Caco-2 (cell line): ENCODE measurements around the gene TARBP2. TPM values are rescaled to one million over a fixed set of nuclear protein-coding genes. Genes with fewer than 3 reads are reported as not detected.

ENCODE experiments used
- BruUV-seq: library from RNA; stranded (reverse); fragments of 400-500 nt; replicated peaks from 2 replicates; lab custom pipeline; 2021; lab: Mats Ljungman, UMichigan
- CTCF ChIA-PET: fragments of 300-600 bp; sonication (Branson Sonifier 250); formaldehyde crosslinking; loops from one replicate; lab custom pipeline; 2022; ENCODE audit warnings: antibody characterized with exemption; lab: Charles Lee
- POLR2A ChIA-PET: fragments of 300-600 bp; sonication (Branson Sonifier 250); formaldehyde crosslinking; loops from one replicate; lab custom pipeline; 2022; ENCODE audit warnings: antibody characterized with exemption; lab: Charles Lee
- DNase-seq, 2 experiments: peaks; one replicate each; pipeline versions ENCODE4 v3.0.0 to v3.0.0-alpha.2; 2020 to 2022
- H3K27me3 ChIP-seq: replicated peaks from 2 replicates; pipeline ENCODE4 v1.6.0; 2011; ENCODE audit warnings: low read length; ENCODE audit not compliant: control insufficient read depth, insufficient read depth
- H3K36me3 ChIP-seq: 2 replicates; pipeline ENCODE4 v1.5.1; 2011; ENCODE audit warnings: low read length; ENCODE audit not compliant: control insufficient read depth, insufficient read depth
- H3K4me1 ChIP-seq: fragments of 250-450 bp; sonication (Bioruptor Pico); 2 replicates; pipeline ENCODE4 v1.5.1; 2020; ENCODE audit warnings: mild to moderate bottlenecking
- H3K4me3 ChIP-seq: 2 replicates; pipeline ENCODE4 v1.5.1; 2011; ENCODE audit warnings: low read depth, mild to moderate bottlenecking, control low read depth, low read length
- H3K9me3 ChIP-seq: fragments of 250-450 bp; sonication (Bioruptor Pico); 2 replicates; pipeline ENCODE4 v1.5.1; 2020; ENCODE audit warnings: mild to moderate bottlenecking, moderate library complexity
- H3K27ac Mint-ChIP-seq: one replicate; pipeline ENCODE4 v1.8.0; 2022; ENCODE audit warnings: mixed read lengths; ENCODE audit not compliant: unreplicated experiment
- H3K27me3 Mint-ChIP-seq: one replicate; pipeline ENCODE4 v1.8.0; 2022; ENCODE audit warnings: mixed read lengths; ENCODE audit not compliant: insufficient read depth, unreplicated experiment
- H3K36me3 Mint-ChIP-seq: one replicate; pipeline ENCODE4 v1.8.0; 2022; ENCODE audit warnings: mild to moderate bottlenecking, mixed read lengths; ENCODE audit not compliant: insufficient read depth, unreplicated experiment
- H3K4me1 Mint-ChIP-seq: one replicate; pipeline ENCODE4 v1.8.0; 2022; ENCODE audit warnings: low read depth, mixed read lengths; ENCODE audit not compliant: unreplicated experiment
- H3K4me3 Mint-ChIP-seq: one replicate; pipeline ENCODE4 v1.8.0; 2022; ENCODE audit warnings: mild to moderate bottlenecking, moderate library complexity, mixed read lengths; ENCODE audit not compliant: unreplicated experiment
- H3K9me3 Mint-ChIP-seq: one replicate; pipeline ENCODE4 v1.8.0; 2022; ENCODE audit warnings: mixed read lengths; ENCODE audit not compliant: unreplicated experiment
- intact Hi-C: fragments of 100-400 bp; cut with micrococcal nuclease; formaldehyde crosslinking; loops from one replicate; pipeline ENCODE4 v1.10.0; 2022; ENCODE audit not compliant: unreplicated experiment
- total RNA-seq: library from RNA; stranded (reverse); gene quantifications from 2 replicates; pipeline ENCODE4 v1.2.3, GENCODE V29; 2022
- TF ChIP-seq, protein P1 (sequence below), 2 experiments: fragments of 200-600 bp in 1 of 2; IDR thresholded peaks; 1 replicate in 1 of 2; 2 replicates in 1 of 2; pipeline versions ENCODE4 v1.5.1 to v1.8.0; 2011 to 2022; ENCODE audit warnings: antibody characterized with exemption in 1 of 2, control low read depth in 1 of 2, inconsistent platforms in 1 of 2, low read depth in 1 of 2, low read length in 1 of 2, mild to moderate bottlenecking in 1 of 2, moderate library complexity in 1 of 2; ENCODE audit not compliant: insufficient read depth in 1 of 2, severe bottlenecking in 1 of 2, unreplicated experiment in 1 of 2

TARBP2 gene
- total RNA-seq, 1 experiment from 2014 or later: 50.7 TPM

DNA sequence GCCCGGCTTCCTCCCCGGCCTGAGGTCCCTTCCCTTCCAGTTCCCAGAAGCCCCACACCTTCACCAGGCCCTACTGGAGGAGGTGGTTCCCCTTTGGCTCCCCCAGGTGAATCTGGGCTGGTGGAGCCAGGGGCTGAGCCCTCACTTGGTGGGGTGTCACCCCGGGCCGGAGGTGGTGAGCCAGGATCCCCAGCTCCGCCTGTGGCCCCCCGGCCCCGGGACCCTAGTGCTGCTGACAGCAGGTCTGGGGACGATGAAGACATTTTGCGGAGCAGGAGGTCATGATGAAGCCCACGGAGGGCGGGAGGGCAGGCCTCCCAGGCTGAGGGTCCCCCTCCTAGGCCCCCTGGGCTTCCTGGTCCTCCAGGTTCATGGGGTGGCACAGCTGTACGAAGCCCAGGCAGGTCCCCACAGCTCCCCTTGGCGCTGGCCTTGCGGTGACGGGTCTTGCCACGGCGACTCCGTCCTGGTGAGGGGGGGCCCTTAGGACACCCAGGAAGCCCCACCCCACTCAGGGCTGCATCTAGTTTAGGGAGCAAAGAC is 18.4 kb upstream of the TARBP2 start:
- no peaks in the 10 kb centered on the region for H3K4me1 ChIP-seq
- Mint-ChIP-seq H3K27me3 (no peaks in the 10 kb centered on the region), H3K4me3 (peak overlapping the region; percentile 10), H3K36me3 (peaks cover 98% of the 10 kb centered on the region), H3K9me3 (no peaks in the 10 kb centered on the region), H3K27ac (peak overlapping the region; percentile 46), H3K4me1 (no peaks in the 10 kb centered on the region)
- BruUV-seq: no TSS peak
- POLR2A ChIA-PET: interaction anchor here (1.1 to 1.3 kb wide), 2 partner anchors 10 to 18 kb away, joined by 4 to 6 read pairs; partner anchors contain the start of gene TARBP2
- H3K9me3 ChIP-seq: no peaks in the 10 kb centered on the region
- TF ChIP-seq, protein P1, sequence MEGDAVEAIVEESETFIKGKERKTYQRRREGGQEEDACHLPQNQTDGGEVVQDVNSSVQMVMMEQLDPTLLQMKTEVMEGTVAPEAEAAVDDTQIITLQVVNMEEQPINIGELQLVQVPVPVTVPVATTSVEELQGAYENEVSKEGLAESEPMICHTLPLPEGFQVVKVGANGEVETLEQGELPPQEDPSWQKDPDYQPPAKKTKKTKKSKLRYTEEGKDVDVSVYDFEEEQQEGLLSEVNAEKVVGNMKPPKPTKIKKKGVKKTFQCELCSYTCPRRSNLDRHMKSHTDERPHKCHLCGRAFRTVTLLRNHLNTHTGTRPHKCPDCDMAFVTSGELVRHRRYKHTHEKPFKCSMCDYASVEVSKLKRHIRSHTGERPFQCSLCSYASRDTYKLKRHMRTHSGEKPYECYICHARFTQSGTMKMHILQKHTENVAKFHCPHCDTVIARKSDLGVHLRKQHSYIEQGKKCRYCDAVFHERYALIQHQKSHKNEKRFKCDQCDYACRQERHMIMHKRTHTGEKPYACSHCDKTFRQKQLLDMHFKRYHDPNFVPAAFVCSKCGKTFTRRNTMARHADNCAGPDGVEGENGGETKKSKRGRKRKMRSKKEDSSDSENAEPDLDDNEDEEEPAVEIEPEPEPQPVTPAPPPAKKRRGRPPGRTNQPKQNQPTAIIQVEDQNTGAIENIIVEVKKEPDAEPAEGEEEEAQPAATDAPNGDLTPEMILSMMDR (IDR thresholded peaks at IDR 0.05; ENCODE audit: insufficient read depth in 1 of 2, low read depth in 1 of 2, low read length in 1 of 2, severe bottlenecking in 1 of 2, unreplicated experiment in 1 of 2): no peak
- DNase-seq: peak in 1 of 2 experiments; percentile 35
- no peaks in the 10 kb centered on the region for H3K27me3 ChIP-seq
- intact Hi-C loops: loop anchor here (1.0 kb wide), 1 partner anchor 26 kb away; no protein-coding TSS in a partner anchor
- H3K4me3 ChIP-seq: no peak overlapping the region
- peaks cover 9% of the 10 kb centered on the region for H3K36me3 ChIP-seq
- CTCF ChIA-PET: interaction anchor here (0.7 to 1.8 kb wide), 8 partner anchors 10 to 162 kb away, joined by 3 to 8 read pairs (median 6); partner anchors contain the start of genes AAAS, MAP3K12 and TARBP2

DNA sequence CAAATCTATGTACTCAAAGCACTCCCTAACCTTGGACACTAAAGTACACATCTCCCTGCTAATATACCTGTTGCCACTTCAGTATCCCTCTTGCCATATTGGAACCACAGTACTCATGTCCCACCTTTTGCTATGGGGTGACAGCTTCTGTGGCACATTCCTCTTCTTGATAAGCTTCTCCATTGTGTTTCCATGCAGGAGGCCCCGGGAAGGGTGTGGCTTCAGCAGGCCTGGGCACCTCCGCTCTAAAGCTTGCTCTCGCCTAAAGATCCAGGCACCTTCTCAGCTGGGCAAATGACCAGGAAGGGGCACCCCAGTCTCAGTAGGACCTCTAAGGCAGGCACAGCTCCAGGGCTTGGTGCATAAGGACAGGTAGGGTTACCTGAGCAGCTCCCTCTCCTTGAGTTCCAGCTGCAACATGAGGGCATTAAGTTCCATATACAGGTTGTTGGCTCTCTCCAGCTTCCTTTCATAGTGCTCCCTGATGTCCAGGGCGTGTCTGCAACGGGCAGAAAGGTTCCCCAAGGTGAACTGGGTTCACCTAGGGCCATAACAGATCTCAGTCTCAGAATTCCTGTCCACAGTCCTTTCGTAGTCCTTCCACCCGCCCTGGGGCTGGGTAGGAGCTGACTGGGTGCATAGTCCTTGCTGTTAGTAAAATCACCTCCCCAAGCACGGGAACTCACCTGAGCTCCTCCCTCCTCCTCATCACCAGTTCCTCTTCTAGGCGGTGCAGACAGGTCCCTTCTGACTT is 17.7 kb upstream of the TARBP2 start:
- no TSS peak for BruUV-seq
- ChIA-PET CTCF (interaction anchor here (0.9 to 1.3 kb wide), 2 partner anchors 16 to 17 kb away, joined by 3 to 4 read pairs; partner anchors contain the start of genes MAP3K12 and TARBP2), POLR2A (interaction anchor here (0.5 kb wide), 1 partner anchor 17 kb away, joined by 3 read pairs; the partner anchor contains the start of gene TARBP2)
- TF ChIP-seq, protein P1 (IDR thresholded peaks at IDR 0.05; ENCODE audit: insufficient read depth in 1 of 2, low read depth in 1 of 2, low read length in 1 of 2, severe bottlenecking in 1 of 2, unreplicated experiment in 1 of 2): no peak
- no peaks in the 10 kb centered on the region for H3K27me3 ChIP-seq
- Mint-ChIP-seq H3K4me3 (no peak overlapping the region), H3K36me3 (peaks cover 94% of the 10 kb centered on the region), H3K27me3 (no peaks in the 10 kb centered on the region), H3K9me3 (no peaks in the 10 kb centered on the region), H3K27ac (peak overlapping the region; percentile 1), H3K4me1 (no peaks in the 10 kb centered on the region)
- H3K9me3 ChIP-seq: no peaks in the 10 kb centered on the region
- H3K36me3 ChIP-seq: peaks cover 9% of the 10 kb centered on the region
- intact Hi-C loops: no loop called here
- H3K4me3 ChIP-seq: no peak overlapping the region
- no peaks in the 10 kb centered on the region for H3K4me1 ChIP-seq
- peak; percentile 29 to 43 for DNase-seq

DNA sequence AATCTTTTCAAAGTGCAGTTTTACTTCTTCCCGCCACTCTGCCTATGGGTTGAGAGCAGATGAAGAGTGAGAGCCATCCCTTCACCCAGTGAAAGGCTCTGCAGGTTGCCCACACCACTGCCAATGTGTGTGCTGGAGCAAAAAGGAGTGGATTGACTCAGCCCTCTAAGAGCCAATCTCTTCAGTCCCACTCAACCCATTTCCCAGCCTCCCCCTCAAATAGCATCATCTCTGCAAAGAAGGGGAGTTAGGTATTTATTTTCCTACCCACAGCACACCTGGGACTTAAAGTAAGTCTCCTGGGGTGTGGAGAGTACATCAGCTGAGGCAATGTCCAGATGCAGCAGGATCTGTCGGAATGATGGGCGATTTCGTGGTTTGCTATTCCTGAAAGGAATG is 17.1 kb upstream of the TARBP2 start:
- TF ChIP-seq, protein P1 (IDR thresholded peaks at IDR 0.05; ENCODE audit: insufficient read depth in 1 of 2, low read depth in 1 of 2, low read length in 1 of 2, severe bottlenecking in 1 of 2, unreplicated experiment in 1 of 2): no peak
- H3K36me3 ChIP-seq: peaks cover 9% of the 10 kb centered on the region
- H3K4me3 ChIP-seq: no peak overlapping the region
- Mint-ChIP-seq H3K4me1 (no peaks in the 10 kb centered on the region), H3K27ac (peak overlapping the region; percentile 1), H3K27me3 (no peaks in the 10 kb centered on the region), H3K9me3 (no peaks in the 10 kb centered on the region), H3K4me3 (peak overlapping the region; percentile 51), H3K36me3 (peaks cover 88% of the 10 kb centered on the region)
- no peak for DNase-seq
- H3K27me3 ChIP-seq: no peaks in the 10 kb centered on the region
- CTCF ChIA-PET: no interaction called here
- POLR2A ChIA-PET: no interaction called here
- H3K9me3 ChIP-seq: no peaks in the 10 kb centered on the region
- intact Hi-C loops: no loop called here
- BruUV-seq: no TSS peak
- H3K4me1 ChIP-seq: no peaks in the 10 kb centered on the region
